HCT116 (cell line): ENCODE measurements around the gene BICDL2. TPM values are rescaled to one million over a fixed set of nuclear protein-coding genes. Genes with fewer than 3 reads are reported as not detected.

Experiments used
- ATAC-seq: fragments of 200-7000 bp; cut with Tn5 transposase; 2 replicates; pipeline ENCODE4 v1.9.1; 2020; ENCODE audit warnings: mild to moderate bottlenecking, moderate library complexity
- BruUV-seq: library from RNA; stranded (reverse); fragments of 400-500 nt; replicated peaks from 2 replicates; lab custom pipeline; 2021; lab: Mats Ljungman, UMichigan
- CTCF ChIA-PET: fragments of 300-600 bp; sonication (Branson Sonifier 250); formaldehyde crosslinking; loops from one replicate; lab custom pipeline; 2021; ENCODE audit warnings: antibody characterized with exemption; lab: Charles Lee
- POLR2A ChIA-PET: fragments of 300-600, 350-600 bp; sonication (Branson Sonifier 250); formaldehyde crosslinking; loops from one replicate; lab custom pipeline; 2021; ENCODE audit warnings: antibody characterized with exemption; lab: Charles Lee
- RAD21 ChIA-PET, 2 experiments: fragments of 300-600 bp; sonication (Branson Sonifier 250); formaldehyde crosslinking; loops; one replicate each; lab custom pipeline; 2023; ENCODE audit warnings: low total read pairs in 2 of 2; ENCODE audit not compliant: uncharacterized antibody in 2 of 2, unreplicated experiment in 2 of 2, low non-redundant PET in 1 of 2; lab: Charles Lee
- DNase-seq: peaks from one replicate; pipeline ENCODE4 v3.0.0-alpha.2; 2010; ENCODE audit warnings: low read depth, low spot score
- H2AFZ ChIP-seq: fragments of 200-600 bp; shearing (Covaris generic), sonication (generic); 2 replicates; pipeline ENCODE4 v1.6.1; 2017; ENCODE audit warnings: low read depth, mixed run types, mixed read lengths, antibody characterized with exemption, low read length; ENCODE audit not compliant: poor library complexity, severe bottlenecking
- H3K27ac ChIP-seq: 2 replicates; pipeline ENCODE4 v1.5.1; 2012; ENCODE audit warnings: low read depth, low read length
- H3K27me3 ChIP-seq: fragments of 200-600 bp; sonication (generic); 2 replicates; pipeline ENCODE4 v1.6.1; 2016; ENCODE audit warnings: mixed run types, low read length, mixed read lengths; ENCODE audit not compliant: insufficient read depth
- H3K36me3 ChIP-seq, 2 experiments: fragments of 200-500 bp in 1 of 2; fragments of 200-600 bp in 1 of 2; sonication (Bioruptor generic) in 1 of 2; sonication (generic) in 1 of 2; 2 replicates each; pipeline versions ENCODE4 v1.5.1 to v1.6.1; 2014 to 2016; ENCODE audit warnings: low read length in 2 of 2, inconsistent platforms in 1 of 2, mixed read lengths in 1 of 2, mixed run types in 1 of 2; ENCODE audit not compliant: insufficient read depth in 2 of 2, control insufficient read depth in 1 of 2
- H3K4me1 ChIP-seq, 2 experiments: fragments of 200-600 bp in 1 of 2; sonication (generic) in 1 of 2; 2 replicates each; pipeline versions ENCODE4 v1.5.1 to v1.6.1; 2012 to 2017; ENCODE audit warnings: low read length in 2 of 2, inconsistent platforms in 1 of 2, mild to moderate bottlenecking in 1 of 2, mixed read lengths in 1 of 2, mixed run types in 1 of 2, moderate library complexity in 1 of 2; ENCODE audit not compliant: insufficient read depth in 2 of 2, control insufficient read depth in 1 of 2
- H3K4me2 ChIP-seq: fragments of 200-600 bp; sonication (generic); 2 replicates; pipeline ENCODE4 v1.6.1; 2017; ENCODE audit warnings: mixed run types, low read length, mixed read lengths
- H3K4me3 ChIP-seq, 2 experiments: fragments of 200-600 bp in 1 of 2; sonication (generic) in 1 of 2; replicated peaks in 1 of 2; 2 replicates each; pipeline ENCODE4 v1.5.1; 2011 to 2016; ENCODE audit warnings: low read length in 2 of 2, control low read depth in 1 of 2, low read depth in 1 of 2, mild to moderate bottlenecking in 1 of 2, mixed read lengths in 1 of 2, mixed run types in 1 of 2
- H3K79me2 ChIP-seq: fragments of 200-600 bp; sonication (generic); 2 replicates; pipeline ENCODE4 v1.6.1; 2017; ENCODE audit warnings: mild to moderate bottlenecking, mixed run types, low read length, moderate library complexity, mixed read lengths; ENCODE audit not compliant: insufficient read depth
- H3K9ac ChIP-seq: fragments of 200-600 bp; sonication (generic); 2 replicates; pipeline ENCODE4 v1.6.1; 2016; ENCODE audit warnings: low read length, mixed read lengths
- H3K9me2 ChIP-seq: fragments of 200-600 bp; sonication (generic), shearing (Covaris generic); 2 replicates; pipeline ENCODE4 v1.6.1; 2017; ENCODE audit warnings: mixed run types, mild to moderate bottlenecking, moderate library complexity; ENCODE audit not compliant: insufficient read depth
- H3K9me3 ChIP-seq, 2 experiments: fragments of 200-500 bp in 1 of 2; fragments of 200-600 bp in 1 of 2; sonication (Bioruptor generic) in 1 of 2; sonication (generic) in 1 of 2; 2 replicates each; pipeline ENCODE4 v1.6.1; 2014 to 2017; ENCODE audit warnings: low read length in 2 of 2, mixed read lengths in 2 of 2, inconsistent platforms in 1 of 2, low read depth in 1 of 2, mild to moderate bottlenecking in 1 of 2, mixed run types in 1 of 2, moderate library complexity in 1 of 2; ENCODE audit not compliant: control insufficient read depth in 1 of 2, insufficient read depth in 1 of 2
- H4K20me1 ChIP-seq: fragments of 200-600 bp; sonication (generic), shearing (Covaris generic); 2 replicates; pipeline ENCODE4 v1.6.1; 2017; ENCODE audit warnings: mixed run types, mild to moderate bottlenecking, moderate library complexity; ENCODE audit not compliant: insufficient read depth
- CBX3 ChIP-seq: IDR thresholded peaks from 2 replicates; pipeline ENCODE4 v1.6.1; 2012; ENCODE audit warnings: low read depth
- CEBPB ChIP-seq: IDR thresholded peaks from 2 replicates; pipeline ENCODE4 v1.6.1; 2012; ENCODE audit warnings: low read depth
- EZH2 ChIP-seq: fragments of 200-600 bp; sonication (generic); IDR thresholded peaks from 2 replicates; pipeline ENCODE4 v1.6.1; 2017; ENCODE audit warnings: antibody characterized with exemption, mixed run types
- FOSL1 ChIP-seq: IDR thresholded peaks from 2 replicates; pipeline ENCODE4 v1.6.1; 2012; ENCODE audit warnings: low read depth
- JUND ChIP-seq: IDR thresholded peaks from 2 replicates; pipeline ENCODE4 v1.6.1; 2012
- RAD21 ChIP-seq: IDR thresholded peaks from 2 replicates; pipeline ENCODE4 v1.6.1; 2012; ENCODE audit warnings: low read depth, mild to moderate bottlenecking
- SRF ChIP-seq: IDR thresholded peaks from 2 replicates; pipeline ENCODE4 v1.6.1; 2012; ENCODE audit warnings: low read depth
- YY1 ChIP-seq: IDR thresholded peaks from 2 replicates; pipeline ENCODE4 v1.6.1; 2011; ENCODE audit warnings: low read length, low read depth, moderate library complexity, mild to moderate bottlenecking; ENCODE audit not compliant: insufficient replicate concordance; ENCODE audit errors: extremely low read depth
- ZFX ChIP-seq: fragments of 450-650 bp; IDR thresholded peaks from 2 replicates; pipeline ENCODE4 v1.6.1; 2017
- intact Hi-C: fragments of 100-400 bp; cut with micrococcal nuclease; formaldehyde crosslinking; loops from 2 replicates; pipeline ENCODE4 v1.10.0; 2022
- total RNA-seq: library from RNA; stranded (reverse); gene quantifications from one replicate; pipeline ENCODE4 v1.2.1, GENCODE V29; 2021; ENCODE audit not compliant: unreplicated experiment
- TF ChIP-seq, protein P1 (sequence below): IDR thresholded peaks from 2 replicates; pipeline ENCODE4 v1.6.1; 2011; ENCODE audit warnings: mild to moderate bottlenecking, low read length, moderate library complexity; ENCODE audit not compliant: insufficient replicate concordance; ENCODE audit errors: extremely low read depth
- TF ChIP-seq, protein P2 (sequence below): IDR thresholded peaks from 2 replicates; pipeline ENCODE4 v1.6.1; 2012

Gene BICDL2
- total RNA-seq, 1 experiment from 2014 or later = 21.3 TPM

GRCh38 chr16:3065742-3066439, 29.1 kb upstream of the BICDL2 start (continued):
- TF ChIP-seq, protein P1, sequence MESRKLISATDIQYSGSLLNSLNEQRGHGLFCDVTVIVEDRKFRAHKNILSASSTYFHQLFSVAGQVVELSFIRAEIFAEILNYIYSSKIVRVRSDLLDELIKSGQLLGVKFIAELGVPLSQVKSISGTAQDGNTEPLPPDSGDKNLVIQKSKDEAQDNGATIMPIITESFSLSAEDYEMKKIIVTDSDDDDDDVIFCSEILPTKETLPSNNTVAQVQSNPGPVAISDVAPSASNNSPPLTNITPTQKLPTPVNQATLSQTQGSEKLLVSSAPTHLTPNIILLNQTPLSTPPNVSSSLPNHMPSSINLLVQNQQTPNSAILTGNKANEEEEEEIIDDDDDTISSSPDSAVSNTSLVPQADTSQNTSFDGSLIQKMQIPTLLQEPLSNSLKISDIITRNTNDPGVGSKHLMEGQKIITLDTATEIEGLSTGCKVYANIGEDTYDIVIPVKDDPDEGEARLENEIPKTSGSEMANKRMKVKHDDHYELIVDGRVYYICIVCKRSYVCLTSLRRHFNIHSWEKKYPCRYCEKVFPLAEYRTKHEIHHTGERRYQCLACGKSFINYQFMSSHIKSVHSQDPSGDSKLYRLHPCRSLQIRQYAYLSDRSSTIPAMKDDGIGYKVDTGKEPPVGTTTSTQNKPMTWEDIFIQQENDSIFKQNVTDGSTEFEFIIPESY = no peak
- TF ChIP-seq FOSL1 (no peak), RAD21 (no peak), CEBPB (no peak), CBX3 (no peak), ZFX (no peak), JUND (no peak), YY1 (no peak), SRF (no peak), EZH2 (no peak)
- TF ChIP-seq, all 23 proteins: peak for 0

DNA sequence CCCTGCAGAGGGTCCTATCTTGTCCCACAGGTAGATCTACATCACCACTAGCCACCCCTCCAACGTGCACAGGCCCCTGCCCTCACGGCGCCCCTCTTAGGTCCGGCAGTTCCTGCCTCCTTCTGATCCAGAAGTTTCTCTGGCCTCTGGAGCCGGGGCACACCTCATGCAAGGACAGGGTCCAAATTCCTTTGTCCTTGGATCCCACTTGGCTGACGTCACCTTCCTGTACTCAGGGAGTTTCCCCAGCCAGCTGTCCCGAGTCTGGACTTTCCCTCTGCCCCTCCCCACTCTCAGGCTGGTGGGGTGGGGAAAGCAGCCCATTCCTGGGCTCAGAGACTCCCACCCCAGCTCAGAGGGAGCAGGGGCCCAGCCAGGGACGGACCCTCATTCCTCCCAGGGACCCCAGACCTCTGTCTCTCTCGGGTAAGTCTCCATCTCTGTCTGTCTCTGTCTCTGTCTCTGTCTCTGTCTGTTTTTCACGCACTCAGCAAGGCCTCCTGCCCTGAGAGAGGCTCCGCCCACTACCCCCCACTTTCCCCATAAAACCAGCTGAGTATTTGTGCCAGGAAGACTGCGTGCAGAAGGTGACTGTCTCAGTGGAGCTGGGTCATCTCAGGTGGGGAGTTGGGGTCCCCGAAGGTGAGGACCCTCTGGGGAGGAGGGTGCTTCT, 28.5 kb upstream of the BICDL2 start, which contains the start of gene IL32:
TSS of gene IL32 (plus strand) at position 572 of the 673 bp plus-strand sequence. CDS start 172 bp downstream, outside the sequence.
- no peak within 1 kb of the TSS for H2AFZ ChIP-seq
- H3K36me3 ChIP-seq = no peaks in the 10 kb centered on the region
- H4K20me1 ChIP-seq = no peaks in the 10 kb centered on the region
- ATAC-seq = peak; percentile 33; the same call in 1 of the 2 replicates
- ChIA-PET CTCF (no interaction called here), POLR2A (no interaction called here)
- H3K79me2 ChIP-seq = no peaks in the 10 kb centered on the region
- TF ChIP-seq, protein P2, sequence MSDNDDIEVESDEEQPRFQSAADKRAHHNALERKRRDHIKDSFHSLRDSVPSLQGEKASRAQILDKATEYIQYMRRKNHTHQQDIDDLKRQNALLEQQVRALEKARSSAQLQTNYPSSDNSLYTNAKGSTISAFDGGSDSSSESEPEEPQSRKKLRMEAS = no peak
- TF ChIP-seq, all 23 proteins: peak for 0
- RAD21 ChIA-PET = no interaction called here
- intact Hi-C loops = no loop called here
- no peak for DNase-seq
- H3K27ac ChIP-seq = no peak within 1 kb of the TSS; the same call in 1 of the 2 replicates
- BruUV-seq = TSS peak; percentile 51
- peaks cover 0 to 16% of the 10 kb centered on the region in 2 experiments; a peak in 1 of 4 replicates for H3K4me1 ChIP-seq
- H3K4me2 ChIP-seq = peak within 1 kb of the TSS; percentile 3; the same call in 1 of the 2 replicates
- no peaks in the 10 kb centered on the region for H3K9me2 ChIP-seq
- no peaks in the 10 kb centered on the region for H3K9me3 ChIP-seq
- no peaks in the 10 kb centered on the region for H3K27me3 ChIP-seq
- peak within 1 kb of the TSS; percentile 6 to 18; a peak in 2 of 4 replicates for H3K4me3 ChIP-seq
- peak within 1 kb of the TSS; percentile 17; the same call in 1 of the 2 replicates for H3K9ac ChIP-seq
